Mesenchymal stem cell (in vitro differentiated cells and primary cell): ENCODE measurements around the gene TGM2.

Experiments used
- DNase-seq: peaks from one replicate; pipeline ENCODE4 v3.0.0-alpha.2; 2013
- H2AFZ ChIP-seq: one replicate; pipeline ENCODE4 v1.6.1; 2013; ENCODE audit warnings: low read depth, mild to moderate bottlenecking, control low read depth, inconsistent platforms, low read length, moderate library complexity
- H2AK5ac ChIP-seq: 2 replicates; pipeline ENCODE4 v1.6.1; 2013; ENCODE audit warnings: low read length, moderate library complexity, mild to moderate bottlenecking, inconsistent platforms; ENCODE audit not compliant: severe bottlenecking
- H2BK120ac ChIP-seq: one replicate; pipeline ENCODE4 v1.6.1; 2013; ENCODE audit warnings: low read depth, mild to moderate bottlenecking, inconsistent platforms, low read length, moderate library complexity
- H2BK12ac ChIP-seq, 2 experiments: one replicate each; pipeline ENCODE4 v1.6.1; 2013; ENCODE audit warnings: inconsistent platforms in 2 of 2, low read length in 2 of 2, mild to moderate bottlenecking in 2 of 2, moderate library complexity in 2 of 2, control low read depth in 1 of 2
- H2BK15ac ChIP-seq: one replicate; pipeline ENCODE4 v1.6.1; 2013; ENCODE audit warnings: mild to moderate bottlenecking, low read depth, inconsistent platforms; ENCODE audit not compliant: poor library complexity, severe bottlenecking
- H2BK5ac ChIP-seq: 2 replicates; pipeline ENCODE4 v1.6.1; 2013; ENCODE audit warnings: low read depth, mild to moderate bottlenecking, low read length, control low read depth, inconsistent platforms; ENCODE audit not compliant: poor library complexity, severe bottlenecking
- H3K14ac ChIP-seq, 2 experiments: one replicate each; pipeline ENCODE4 v1.6.1; 2013; ENCODE audit warnings: inconsistent platforms in 2 of 2, low read length in 2 of 2, control low read depth in 1 of 2, mild to moderate bottlenecking in 1 of 2, moderate library complexity in 1 of 2
- H3K18ac ChIP-seq, 2 experiments: one replicate each; pipeline ENCODE4 v1.6.1; 2013; ENCODE audit warnings: inconsistent platforms in 2 of 2, low read length in 2 of 2, control low read depth in 1 of 2, low read depth in 1 of 2, mild to moderate bottlenecking in 1 of 2
- H3K23ac ChIP-seq, 2 experiments: one replicate each; pipeline ENCODE4 v1.6.1; 2013; ENCODE audit warnings: inconsistent platforms in 2 of 2, low read length in 2 of 2, mild to moderate bottlenecking in 2 of 2, moderate library complexity in 2 of 2, control low read depth in 1 of 2
- H3K27ac ChIP-seq: 2 replicates; pipeline ENCODE4 v1.5.1; 2013; ENCODE audit warnings: mild to moderate bottlenecking, moderate library complexity, low read length, control low read depth, inconsistent platforms; ENCODE audit not compliant: poor library complexity, severe bottlenecking
- H3K27me3 ChIP-seq, 2 experiments: 2 replicates each; pipeline versions ENCODE4 v1.6.1 to v1.7.0; 2013; ENCODE audit warnings: low read length in 2 of 2, mild to moderate bottlenecking in 2 of 2, moderate library complexity in 2 of 2, control low read depth in 1 of 2, inconsistent platforms in 1 of 2; ENCODE audit not compliant: control insufficient read depth in 1 of 2, insufficient read depth in 1 of 2
- H3K36me3 ChIP-seq, 2 experiments: 2 replicates each; pipeline versions ENCODE4 v1.6.1 to v1.7.0; 2013; ENCODE audit warnings: low read length in 2 of 2, control low read depth in 1 of 2, inconsistent platforms in 1 of 2, low read depth in 1 of 2, mild to moderate bottlenecking in 1 of 2; ENCODE audit not compliant: insufficient read depth in 2 of 2, control insufficient read depth in 1 of 2
- H3K4ac ChIP-seq, 2 experiments: one replicate each; pipeline ENCODE4 v1.6.1; 2013; ENCODE audit warnings: inconsistent platforms in 2 of 2, low read length in 2 of 2, mild to moderate bottlenecking in 2 of 2, moderate library complexity in 2 of 2, control low read depth in 1 of 2, low read depth in 1 of 2
- H3K4me1 ChIP-seq: 2 replicates; pipeline ENCODE4 v1.6.1; 2013; ENCODE audit warnings: low read depth, low read length, control low read depth; ENCODE audit not compliant: control insufficient read depth, insufficient read depth
- H3K4me2 ChIP-seq: 2 replicates; pipeline ENCODE4 v1.6.1; 2013; ENCODE audit warnings: low read length, mild to moderate bottlenecking, inconsistent platforms; ENCODE audit not compliant: poor library complexity, severe bottlenecking
- H3K4me3 ChIP-seq, 2 experiments: 2 replicates each; pipeline versions ENCODE4 v1.5.1 to v1.7.0; 2013; ENCODE audit warnings: low read length in 2 of 2, mild to moderate bottlenecking in 2 of 2, control low read depth in 1 of 2, low read depth in 1 of 2; ENCODE audit not compliant: insufficient read depth in 1 of 2
- H3K79me1 ChIP-seq: replicated peaks from 2 replicates; pipeline ENCODE4 v1.6.1; 2013; ENCODE audit warnings: mild to moderate bottlenecking, control low read depth, low read length, inconsistent platforms; ENCODE audit not compliant: poor library complexity, severe bottlenecking
- H3K9ac ChIP-seq: 2 replicates; pipeline ENCODE4 v1.7.0; 2013; ENCODE audit warnings: mild to moderate bottlenecking, low read length, moderate library complexity
- H3K9me3 ChIP-seq: 2 replicates; pipeline ENCODE4 v1.7.0; 2013; ENCODE audit warnings: mild to moderate bottlenecking, low read length; ENCODE audit not compliant: control insufficient read depth
- H4K8ac ChIP-seq: one replicate; pipeline ENCODE4 v1.6.1; 2013; ENCODE audit warnings: inconsistent platforms, mild to moderate bottlenecking, low read length, moderate library complexity
- H4K91ac ChIP-seq: one replicate; pipeline ENCODE4 v1.6.1; 2013; ENCODE audit warnings: mild to moderate bottlenecking, low read length, inconsistent platforms
- WGBS: methylation state at CpG from one replicate; pipeline ENCODE4 v1.1.7; 2013; ENCODE audit warnings: mixed read lengths; 5-methylcytosine and 5-hydroxymethylcytosine counted together

TGM2 gene

GRCh38 chr20:38115205-38115604, 49.9 kb downstream of the TGM2 start:
- WGBS = 100% methylated on average over 1 of the region's 1 CpG
- H3K4me2 ChIP-seq = no peak overlapping the region
- no peak overlapping the region for H3K4me3 ChIP-seq
- no peak overlapping the region for H4K8ac ChIP-seq
- no peaks in the 10 kb centered on the region for H3K9me3 ChIP-seq
- H2BK120ac ChIP-seq = no peak overlapping the region
- H3K14ac ChIP-seq = no peak overlapping the region
- H4K91ac ChIP-seq = no peak overlapping the region
- H2BK15ac ChIP-seq = no peak overlapping the region
- no peaks in the 10 kb centered on the region for H3K36me3 ChIP-seq
- H3K27ac ChIP-seq = no peak overlapping the region
- H2BK12ac ChIP-seq = no peak overlapping the region
- H3K23ac ChIP-seq = no peak overlapping the region
- no peak overlapping the region for H2AFZ ChIP-seq
- peaks cover 0 to 5% of the 10 kb centered on the region in 2 experiments for H3K27me3 ChIP-seq
- no peak overlapping the region for H3K9ac ChIP-seq
- H3K4me1 ChIP-seq = peaks cover 2% of the 10 kb centered on the region
- no peak for DNase-seq
- H2BK5ac ChIP-seq = no peak overlapping the region
- H2AK5ac ChIP-seq = no peak overlapping the region
- H3K4ac ChIP-seq = peak overlapping the region in 1 of 2 experiments; percentile 35
- H3K18ac ChIP-seq = peak overlapping the region in 1 of 2 experiments; percentile 19
- H3K79me1 ChIP-seq = no peaks in the 10 kb centered on the region

GRCh38 chr20:38114353-38114791, 50.7 kb downstream of the TGM2 start:
- Histone ChIP-seq H3K4me3 (no peak overlapping the region), H2BK15ac (no peak overlapping the region), H3K9ac (no peak overlapping the region), H2BK120ac (peak overlapping the region; percentile 42), H3K18ac (peak overlapping the region; percentile 37 to 80), H3K9me3 (no peaks in the 10 kb centered on the region), H3K23ac (no peak overlapping the region), H2AK5ac (peak overlapping the region; percentile 28), H3K79me1 (no peaks in the 10 kb centered on the region), H3K4me1 (peaks cover 4% of the 10 kb centered on the region), H3K4me2 (no peak overlapping the region), H4K91ac (peak overlapping the region; percentile 70), H2BK5ac (no peak overlapping the region), H3K27ac (no peak overlapping the region), H2BK12ac (peak overlapping the region; percentile 85 to 88), H3K27me3 (peaks cover 0 to 5% of the 10 kb centered on the region in 2 experiments), H4K8ac (no peak overlapping the region), H2AFZ (no peak overlapping the region), H3K4ac (peak overlapping the region; percentile 46 to 71), H3K36me3 (no peaks in the 10 kb centered on the region), H3K14ac (no peak overlapping the region)
- 90% methylated on average over 3 of the region's 4 CpGs for WGBS
- DNase-seq = peak; percentile 68

GRCh38 chr20:38113401-38114325, 51.4 kb downstream of the TGM2 start:
- Histone ChIP-seq H3K4me1 (peaks cover 4% of the 10 kb centered on the region), H3K4me3 (no peak overlapping the region), H4K91ac (peak overlapping the region; percentile 88), H3K79me1 (no peaks in the 10 kb centered on the region), H2BK15ac (no peak overlapping the region), H3K36me3 (no peaks in the 10 kb centered on the region), H3K27me3 (peaks cover 0 to 5% of the 10 kb centered on the region in 2 experiments), H2AFZ (no peak overlapping the region), H3K23ac (no peak overlapping the region), H3K27ac (no peak overlapping the region), H3K18ac (peak overlapping the region; percentile 37 to 81), H3K4ac (peak overlapping the region; percentile 35 to 65), H2BK120ac (peak overlapping the region; percentile 85), H2BK12ac (peak overlapping the region; percentile 91 to 94), H2BK5ac (no peak overlapping the region), H3K9me3 (no peaks in the 10 kb centered on the region), H3K14ac (no peak overlapping the region), H3K4me2 (no peak overlapping the region), H2AK5ac (no peak overlapping the region), H4K8ac (peak overlapping the region; percentile 90), H3K9ac (no peak overlapping the region)
- 59% methylated on average over 10 of the region's 10 CpGs for WGBS
- no peak for DNase-seq

DNA sequence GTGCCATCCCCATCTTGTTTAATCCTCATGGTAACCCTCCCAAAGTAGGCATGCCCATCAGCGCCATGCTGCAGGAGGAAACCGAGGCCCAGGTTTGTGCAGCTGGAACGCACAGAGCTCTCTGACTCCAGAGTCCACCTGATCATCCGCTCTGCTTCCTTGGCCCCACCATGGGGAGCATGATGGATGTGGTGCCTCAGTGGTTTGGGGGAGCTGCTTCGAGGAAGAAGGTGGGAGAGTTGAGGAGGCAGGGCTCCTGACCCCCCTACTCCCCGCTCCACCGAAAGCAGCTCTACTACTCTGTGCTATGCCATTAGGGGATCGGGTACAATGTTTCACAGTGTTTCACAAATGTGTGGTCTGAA, 52.2 kb downstream of the TGM2 start:
- Histone ChIP-seq H2BK120ac (peak overlapping the region; percentile 85), H2BK5ac (no peak overlapping the region), H3K4me3 (no peak overlapping the region), H3K9ac (no peak overlapping the region), H3K79me1 (no peaks in the 10 kb centered on the region), H2AFZ (no peak overlapping the region), H3K27me3 (peaks cover 0 to 5% of the 10 kb centered on the region in 2 experiments), H3K14ac (peak overlapping the region in 1 of 2 experiments; percentile 6), H4K91ac (peak overlapping the region; percentile 88), H3K18ac (peak overlapping the region; percentile 37 to 81), H3K4ac (peak overlapping the region; percentile 35 to 85), H2AK5ac (no peak overlapping the region), H2BK12ac (peak overlapping the region; percentile 91 to 94), H3K27ac (no peak overlapping the region), H3K4me2 (no peak overlapping the region), H4K8ac (peak overlapping the region; percentile 90), H3K4me1 (peaks cover 4% of the 10 kb centered on the region), H2BK15ac (no peak overlapping the region), H3K36me3 (no peaks in the 10 kb centered on the region), H3K23ac (no peak overlapping the region), H3K9me3 (no peaks in the 10 kb centered on the region)
- no peak for DNase-seq
- WGBS = 98% methylated on average over 8 of the region's 8 CpGs
